Karpas-422 (cell line): Measurements from ENCODE around the gene CFI. TPM values are rescaled to one million over a fixed set of nuclear protein-coding genes. Genes with fewer than 3 reads are reported as not detected.
"Not testable (repeated sequence)": the region's sequence is repeated elsewhere in the genome, so short reads cannot be mapped to it uniquely, and the experiment has no call there.

Source experiments
- DNase-seq: peaks from one replicate; pipeline ENCODE4 v3.0.0-alpha.2; 2015
- H2AFZ ChIP-seq: fragments of 200-600 bp; sonication (generic); 2 replicates; pipeline ENCODE4 v1.6.1; 2014; ENCODE audit warnings: antibody characterized with exemption, low read length, mixed read lengths
- H3K27ac ChIP-seq: fragments of 200-600 bp; sonication (generic); 2 replicates; pipeline ENCODE4 v1.5.1; 2014; ENCODE audit warnings: mild to moderate bottlenecking, low read length, moderate library complexity
- H3K27me3 ChIP-seq: fragments of 200-600 bp; sonication (generic); 2 replicates; pipeline ENCODE4 v1.6.1; 2014; ENCODE audit warnings: low read length, mixed read lengths
- H3K36me3 ChIP-seq: fragments of 200-600 bp; sonication (generic); 2 replicates; pipeline ENCODE4 v1.6.1; 2014; ENCODE audit warnings: low read length, mixed read lengths; ENCODE audit not compliant: insufficient read depth
- H3K4me1 ChIP-seq: fragments of 200-600 bp; sonication (generic); 2 replicates; pipeline ENCODE4 v1.6.1; 2014; ENCODE audit warnings: mild to moderate bottlenecking, low read length, mixed read lengths
- H3K4me2 ChIP-seq: fragments of 200-600 bp; sonication (generic); 2 replicates; pipeline ENCODE4 v1.6.1; 2014; ENCODE audit warnings: low read length, low read depth, mild to moderate bottlenecking; ENCODE audit not compliant: poor library complexity, severe bottlenecking
- H3K4me3 ChIP-seq: fragments of 200-600 bp; sonication (generic); 2 replicates; pipeline ENCODE4 v1.5.1; 2014; ENCODE audit warnings: mild to moderate bottlenecking, antibody characterized with exemption, low read length, mixed read lengths
- H3K79me2 ChIP-seq: fragments of 200-600 bp; sonication (generic); 2 replicates; pipeline ENCODE4 v1.6.1; 2014; ENCODE audit warnings: mild to moderate bottlenecking, low read length, mixed read lengths
- H3K9ac ChIP-seq: fragments of 200-600 bp; sonication (generic); 2 replicates; pipeline ENCODE4 v1.6.0; 2014; ENCODE audit warnings: low read length
- H3K9me2 ChIP-seq: fragments of 200-600 bp; sonication (generic), shearing (Covaris generic); replicated peaks from 2 replicates; pipeline ENCODE4 v1.6.0; 2014; ENCODE audit warnings: mild to moderate bottlenecking, low read length, moderate library complexity; ENCODE audit not compliant: insufficient read depth
- H3K9me3 ChIP-seq: fragments of 300-700, 200-600 bp; sonication (generic); 2 replicates; pipeline ENCODE4 v1.6.1; 2014; ENCODE audit warnings: low read length, mixed read lengths
- H4K20me1 ChIP-seq: fragments of 200-600 bp; sonication (generic); 2 replicates; pipeline ENCODE4 v1.6.1; 2014; ENCODE audit warnings: mild to moderate bottlenecking, antibody characterized with exemption, low read length, low read depth; ENCODE audit not compliant: insufficient read depth
- total RNA-seq: library from RNA; depleted of rRNA; stranded (reverse); fragments of >200 nt; shearing (Covaris generic); gene quantifications from 2 replicates; pipeline ENCODE4 v1.2.3, GENCODE V29; 2014; ENCODE audit warnings: low replicate concordance

CFI gene
- total RNA-seq, 1 experiment from 2014 or later: not detected

DNA sequence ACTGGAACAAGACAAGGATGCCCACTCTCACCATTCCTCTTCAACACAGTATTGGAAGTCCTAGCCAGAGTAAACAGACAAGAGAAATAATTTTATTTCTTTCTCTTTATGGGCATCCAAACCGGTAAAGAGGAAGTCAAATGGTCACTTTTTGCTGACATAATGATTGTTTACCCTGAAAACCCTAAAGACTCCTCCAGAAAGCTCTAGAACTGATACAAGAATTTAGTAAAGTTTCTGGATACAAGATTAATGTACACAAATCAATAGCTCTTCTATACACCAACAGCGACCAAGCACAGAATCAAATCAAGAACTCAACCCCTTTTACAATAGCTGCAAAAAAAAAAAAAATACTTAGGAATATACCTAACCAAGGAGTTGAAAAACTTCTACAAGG, 19.7 kb downstream of the CFI start:
- H3K79me2 ChIP-seq, H3K9me2 ChIP-seq, H4K20me1 ChIP-seq: not testable (repeated sequence)

GRCh38 chr4:109764789-109765402, 36.9 kb downstream of the CFI start:
- H3K9ac ChIP-seq: no peak overlapping the region
- H3K36me3 ChIP-seq: no peaks in the 10 kb centered on the region
- no peak for DNase-seq
- no peak overlapping the region for H2AFZ ChIP-seq
- no peaks in the 10 kb centered on the region for H3K27me3 ChIP-seq
- H3K4me1 ChIP-seq: no peaks in the 10 kb centered on the region
- no peaks in the 10 kb centered on the region for H3K79me2 ChIP-seq
- no peak overlapping the region for H3K27ac ChIP-seq
- no peak overlapping the region for H3K4me3 ChIP-seq
- H4K20me1 ChIP-seq: no peaks in the 10 kb centered on the region
- H3K9me3 ChIP-seq: no peaks in the 10 kb centered on the region
- no peak overlapping the region for H3K4me2 ChIP-seq
- no peaks in the 10 kb centered on the region for H3K9me2 ChIP-seq

More for the DNA sequence above, 19.7 kb downstream of the CFI start:
- not testable (repeated sequence) for H3K27me3 ChIP-seq, H2AFZ ChIP-seq, H3K4me3 ChIP-seq, DNase-seq, H3K36me3 ChIP-seq, H3K9me3 ChIP-seq, H3K4me1 ChIP-seq, H3K4me2 ChIP-seq, H3K27ac ChIP-seq, H3K9ac ChIP-seq

GRCh38 chr4:109764376-109764775, 37.4 kb downstream of the CFI start:
- H3K27me3 ChIP-seq: no peaks in the 10 kb centered on the region
- no peak overlapping the region for H3K4me3 ChIP-seq
- H3K79me2 ChIP-seq: no peaks in the 10 kb centered on the region
- no peaks in the 10 kb centered on the region for H3K9me2 ChIP-seq
- H3K36me3 ChIP-seq: no peaks in the 10 kb centered on the region
- no peak overlapping the region for H3K4me2 ChIP-seq
- no peaks in the 10 kb centered on the region for H3K9me3 ChIP-seq
- H3K9ac ChIP-seq: no peak overlapping the region
- no peak for DNase-seq
- H3K4me1 ChIP-seq: no peaks in the 10 kb centered on the region
- H2AFZ ChIP-seq: no peak overlapping the region
- no peaks in the 10 kb centered on the region for H4K20me1 ChIP-seq
- no peak overlapping the region for H3K27ac ChIP-seq

DNA sequence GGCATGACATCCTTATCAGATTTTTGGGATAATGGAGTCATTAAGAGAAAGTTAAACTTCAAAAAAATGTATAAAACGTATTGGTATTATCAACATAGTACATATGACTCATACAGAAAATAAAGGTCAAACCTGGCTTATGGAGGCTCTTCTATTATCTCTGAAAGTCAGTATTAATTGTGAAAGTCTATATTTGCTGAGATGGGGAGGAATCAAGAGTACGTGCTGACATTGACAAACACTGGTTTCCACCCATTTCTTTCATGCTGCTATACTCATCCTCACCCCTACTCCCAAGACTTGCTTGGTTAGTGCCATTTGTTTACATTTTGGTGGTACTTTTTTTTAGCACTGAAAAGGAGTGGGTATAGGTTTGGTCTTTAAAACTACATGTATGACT, 41.1 kb downstream of the CFI start:
- Histone ChIP-seq H3K36me3 (no peaks in the 10 kb centered on the region), H3K27me3 (no peaks in the 10 kb centered on the region), H3K4me1 (no peaks in the 10 kb centered on the region), H3K27ac (no peak overlapping the region), H3K9me2 (no peaks in the 10 kb centered on the region), H3K79me2 (no peaks in the 10 kb centered on the region), H4K20me1 (no peaks in the 10 kb centered on the region), H3K4me2 (no peak overlapping the region), H3K9ac (no peak overlapping the region), H3K4me3 (no peak overlapping the region), H2AFZ (no peak overlapping the region), H3K9me3 (no peaks in the 10 kb centered on the region)
- DNase-seq: no peak

DNA sequence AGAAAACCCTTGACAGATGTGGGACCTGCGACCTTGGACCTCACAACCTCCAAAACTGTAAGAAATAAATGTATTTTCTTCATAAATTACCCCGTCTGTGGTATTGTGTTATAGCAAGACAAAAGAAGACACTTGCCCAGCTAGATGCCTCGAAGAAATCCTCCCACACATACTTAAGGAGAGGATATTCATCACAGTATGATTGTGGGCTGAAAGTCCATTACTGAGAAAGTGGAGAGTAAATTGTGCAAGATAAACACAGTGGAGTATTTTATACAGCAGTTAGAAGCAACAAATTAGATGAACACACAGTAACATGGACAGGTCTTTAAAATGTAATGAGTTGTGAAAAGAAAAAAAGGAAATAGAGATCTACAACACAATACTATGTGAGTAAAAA, 46.1 kb downstream of the CFI start:
- DNase-seq: no peak
- Histone ChIP-seq H3K27me3 (no peaks in the 10 kb centered on the region), H3K9me2 (no peaks in the 10 kb centered on the region), H4K20me1 (no peaks in the 10 kb centered on the region), H3K9me3 (no peaks in the 10 kb centered on the region), H2AFZ (no peak overlapping the region), H3K4me1 (no peaks in the 10 kb centered on the region), H3K9ac (no peak overlapping the region), H3K79me2 (no peaks in the 10 kb centered on the region), H3K36me3 (no peaks in the 10 kb centered on the region), H3K27ac (no peak overlapping the region), H3K4me3 (no peak overlapping the region), H3K4me2 (no peak overlapping the region)

DNA sequence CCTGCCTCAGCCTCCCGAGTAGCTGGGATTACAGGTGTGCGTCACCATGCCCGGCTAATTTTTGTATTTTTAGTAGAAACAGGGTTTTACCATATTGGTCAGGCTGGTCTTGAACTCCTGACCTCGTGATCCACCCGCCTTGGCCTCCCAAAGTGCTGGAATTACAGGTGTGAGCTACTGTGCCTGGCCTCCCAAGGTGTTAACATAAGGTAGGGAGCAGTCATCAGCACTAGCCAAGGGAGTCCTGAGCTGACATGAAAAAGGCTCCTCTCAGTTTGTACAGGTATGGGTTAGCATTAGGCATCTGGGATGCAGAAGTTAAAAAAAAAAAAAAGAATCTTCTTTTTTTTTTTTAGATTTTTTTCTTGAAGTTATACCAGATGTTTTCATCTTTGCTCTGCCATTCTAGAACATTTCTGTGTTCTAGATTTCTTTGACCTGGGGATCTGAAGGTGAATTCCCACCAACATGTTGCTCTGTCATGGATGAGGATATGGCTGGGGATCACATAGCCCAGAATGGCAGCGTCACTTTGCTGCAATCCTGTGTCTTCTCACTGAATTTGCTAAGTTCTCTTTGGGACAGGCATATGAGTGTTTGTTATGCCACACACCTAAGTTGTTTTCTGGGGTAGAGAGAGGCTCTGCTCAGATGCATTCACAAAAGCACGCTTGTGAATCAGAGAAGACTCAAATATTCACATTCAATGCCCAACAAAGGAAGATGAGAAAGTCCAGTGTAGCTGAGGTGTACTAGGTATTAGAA, 47.5 kb downstream of the CFI start:
- DNase-seq: no peak
- no peaks in the 10 kb centered on the region for H3K36me3 ChIP-seq
- no peaks in the 10 kb centered on the region for H3K79me2 ChIP-seq
- H2AFZ ChIP-seq: no peak overlapping the region
- H3K9me2 ChIP-seq: no peaks in the 10 kb centered on the region
- H3K9ac ChIP-seq: no peak overlapping the region
- no peak overlapping the region for H3K27ac ChIP-seq
- H3K4me3 ChIP-seq: no peak overlapping the region
- H3K9me3 ChIP-seq: no peaks in the 10 kb centered on the region
- no peak overlapping the region for H3K4me2 ChIP-seq
- no peaks in the 10 kb centered on the region for H3K27me3 ChIP-seq
- no peaks in the 10 kb centered on the region for H4K20me1 ChIP-seq
- no peaks in the 10 kb centered on the region for H3K4me1 ChIP-seq

DNA sequence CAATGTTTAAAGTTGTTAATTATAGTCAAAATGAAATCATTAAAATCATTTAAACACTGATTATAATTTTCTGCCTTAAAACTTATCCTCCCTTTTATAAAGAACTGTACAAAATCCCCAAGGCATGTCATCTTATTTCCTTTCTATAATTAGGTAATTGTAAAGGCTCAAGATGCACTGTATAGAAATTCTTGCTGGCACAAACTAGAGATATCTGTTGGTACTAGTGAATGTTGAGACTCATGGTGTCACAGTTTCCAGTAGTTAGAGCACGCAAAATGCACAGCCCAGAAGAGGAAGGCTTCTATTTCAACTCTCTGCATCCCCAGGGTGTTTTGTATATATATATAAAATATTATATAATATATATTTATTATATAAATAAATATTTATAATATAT, 49.3 kb downstream of the CFI start:
- no peaks in the 10 kb centered on the region for H3K4me1 ChIP-seq
- no peaks in the 10 kb centered on the region for H3K27me3 ChIP-seq
- no peak overlapping the region for H2AFZ ChIP-seq
- H3K4me3 ChIP-seq: no peak overlapping the region
- H3K79me2 ChIP-seq: no peaks in the 10 kb centered on the region
- no peaks in the 10 kb centered on the region for H3K9me2 ChIP-seq
- no peaks in the 10 kb centered on the region for H3K36me3 ChIP-seq
- no peak overlapping the region for H3K9ac ChIP-seq
- H4K20me1 ChIP-seq: no peaks in the 10 kb centered on the region
- H3K4me2 ChIP-seq: no peak overlapping the region
- H3K27ac ChIP-seq: no peak overlapping the region
- H3K9me3 ChIP-seq: no peaks in the 10 kb centered on the region
- no peak for DNase-seq

DNA sequence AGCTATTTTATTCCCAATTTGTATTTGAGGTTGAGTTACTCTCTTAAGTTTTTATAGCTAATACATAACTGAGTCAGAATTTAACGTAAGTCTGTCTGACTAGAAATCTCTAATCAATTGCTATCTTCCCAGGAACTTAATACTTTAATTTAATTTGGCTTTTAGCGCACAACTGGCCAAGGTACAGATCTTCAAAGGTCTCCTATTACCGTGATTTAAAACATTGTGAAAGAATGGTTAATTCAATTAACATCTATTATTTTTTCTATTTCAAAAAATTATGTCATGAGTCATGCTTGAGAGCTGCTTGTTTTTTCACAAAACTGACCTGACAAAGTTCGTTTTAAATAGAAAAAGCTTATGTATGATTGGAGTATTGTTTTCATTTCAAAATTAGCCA, 49.9 kb downstream of the CFI start:
- Histone ChIP-seq H4K20me1 (no peaks in the 10 kb centered on the region), H3K9me3 (no peaks in the 10 kb centered on the region), H3K4me1 (no peaks in the 10 kb centered on the region), H3K9me2 (no peaks in the 10 kb centered on the region), H3K36me3 (no peaks in the 10 kb centered on the region), H3K27ac (no peak overlapping the region), H3K4me3 (no peak overlapping the region), H3K4me2 (no peak overlapping the region), H2AFZ (no peak overlapping the region), H3K27me3 (no peaks in the 10 kb centered on the region), H3K79me2 (no peaks in the 10 kb centered on the region), H3K9ac (no peak overlapping the region)
- DNase-seq: no peak
